ENCODE measurements around the gene TAS2R39.

Gene TAS2R39

DNA sequence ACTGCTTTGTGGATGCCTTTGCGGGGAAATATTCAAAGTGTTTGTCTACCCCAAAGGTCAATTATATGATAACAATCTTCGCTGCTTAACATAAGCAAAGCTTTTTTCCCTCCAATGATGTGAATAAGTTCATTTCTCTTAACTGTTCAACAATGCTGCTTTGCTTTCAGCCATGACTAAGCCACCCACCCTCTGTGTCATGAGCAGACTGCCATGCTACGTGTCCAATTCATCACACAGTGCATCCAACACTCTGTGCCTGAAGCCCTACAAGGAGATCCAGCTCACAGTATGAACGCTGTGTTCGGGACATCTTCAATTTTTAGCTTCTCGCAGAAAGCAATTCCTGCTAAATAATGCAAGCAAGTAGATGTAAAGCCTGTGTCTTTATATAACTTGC lies 32.9 kb downstream of the TAS2R39 start:
- DNase-seq (ENCODE audit: low spot score) = no peak

DNA sequence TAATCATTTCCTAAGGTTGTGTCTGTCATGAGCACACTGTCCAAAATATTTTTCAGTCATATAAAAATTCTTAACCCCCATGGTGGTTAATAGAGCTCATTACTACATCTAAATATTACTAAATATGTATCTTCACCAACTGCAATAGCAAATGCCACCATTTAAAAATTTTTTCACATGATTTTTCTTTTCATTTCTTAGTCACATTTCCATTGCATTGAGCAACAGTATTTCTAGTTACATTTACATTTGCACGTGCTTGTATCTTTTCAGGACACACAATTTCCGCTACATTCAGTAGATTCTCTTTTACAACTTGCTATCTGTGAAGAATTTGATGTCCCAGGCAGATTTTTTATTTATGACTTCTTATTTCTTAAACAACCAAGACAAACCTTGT lies 33.5 kb downstream of the TAS2R39 start:
- no peak for DNase-seq (ENCODE audit: low spot score)

DNA sequence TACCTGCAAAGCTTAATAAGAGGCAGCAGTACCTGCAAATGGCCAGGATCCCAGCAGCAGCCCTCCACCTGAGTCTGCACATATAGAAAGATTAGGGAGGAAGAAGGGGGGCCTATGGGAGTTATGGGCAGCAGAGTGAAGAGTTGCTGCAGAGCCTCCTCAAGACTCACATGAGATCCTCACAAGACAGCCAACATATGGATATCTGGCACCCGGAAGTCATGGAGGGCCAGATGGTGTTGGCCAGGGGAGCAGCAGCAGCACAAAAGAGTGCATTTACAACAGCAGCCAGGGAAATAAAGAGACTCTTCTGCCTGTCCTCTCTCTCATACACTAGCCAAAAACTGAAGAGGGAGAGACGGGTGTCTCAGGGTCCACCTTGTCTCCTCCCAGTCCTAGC lies 34.6 kb downstream of the TAS2R39 start:
- DNase-seq (ENCODE audit: low spot score) = no peak

DNA sequence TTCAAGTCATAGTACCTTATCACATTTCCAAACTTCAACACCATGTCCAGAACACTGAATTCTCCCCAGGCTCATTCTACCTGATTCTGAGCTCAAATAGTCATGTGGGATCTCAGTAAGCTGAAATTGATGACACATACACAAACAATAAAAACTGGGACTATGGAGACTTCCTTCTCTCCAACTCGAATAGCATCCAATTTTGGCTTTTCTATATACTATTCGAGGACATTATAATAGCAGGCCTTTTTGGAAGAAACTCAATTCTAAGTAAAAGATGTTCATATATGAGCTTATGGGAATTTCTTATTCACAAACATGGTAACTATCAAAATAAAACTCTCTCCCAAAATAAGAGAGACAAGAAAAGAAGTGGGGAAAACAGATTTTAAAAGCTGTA lies 38.1 kb downstream of the TAS2R39 start:
- no peak for DNase-seq (ENCODE audit: low spot score)

DNA sequence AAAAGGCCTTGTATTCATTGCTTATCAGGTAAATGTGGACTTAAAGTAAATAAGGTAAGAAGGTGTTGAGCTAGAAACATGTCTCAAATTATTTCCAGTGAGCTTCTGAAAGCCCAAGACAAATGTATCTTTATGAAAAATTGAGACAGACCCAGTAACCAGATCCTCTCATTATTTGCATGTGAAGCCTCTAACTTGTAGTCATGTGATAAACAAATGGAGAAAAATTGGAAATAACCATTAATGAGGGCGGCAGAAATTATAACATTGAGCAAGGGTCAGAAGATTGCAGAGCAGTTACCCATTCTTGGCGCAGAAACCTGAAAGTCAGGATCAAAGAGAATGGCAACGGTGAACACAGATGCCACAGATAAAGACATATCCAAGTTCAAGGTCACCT lies 38.5 kb downstream of the TAS2R39 start, which contains the start of gene TAS2R40:
TSS of gene TAS2R40 (plus strand) at position 301 of the 400 bp plus-strand sequence. CDS start at position 343, 42 bp downstream.
- DNase-seq (ENCODE audit: low spot score) = no peak

DNA sequence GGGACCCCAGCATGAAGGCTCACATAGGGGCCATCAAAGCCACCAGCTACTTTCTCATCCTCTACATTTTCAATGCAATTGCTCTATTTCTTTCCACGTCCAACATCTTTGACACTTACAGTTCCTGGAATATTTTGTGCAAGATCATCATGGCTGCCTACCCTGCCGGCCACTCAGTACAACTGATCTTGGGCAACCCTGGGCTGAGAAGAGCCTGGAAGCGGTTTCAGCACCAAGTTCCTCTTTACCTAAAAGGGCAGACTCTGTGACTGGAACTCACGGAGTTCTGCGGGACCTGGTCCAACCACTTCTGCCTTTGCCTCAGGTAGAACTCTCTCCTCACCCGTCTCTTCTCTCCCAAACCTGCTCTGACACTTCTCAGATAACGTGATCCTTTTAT lies 39.6 kb downstream of the TAS2R39 start:
- no peak for DNase-seq (ENCODE audit: low spot score)

DNA sequence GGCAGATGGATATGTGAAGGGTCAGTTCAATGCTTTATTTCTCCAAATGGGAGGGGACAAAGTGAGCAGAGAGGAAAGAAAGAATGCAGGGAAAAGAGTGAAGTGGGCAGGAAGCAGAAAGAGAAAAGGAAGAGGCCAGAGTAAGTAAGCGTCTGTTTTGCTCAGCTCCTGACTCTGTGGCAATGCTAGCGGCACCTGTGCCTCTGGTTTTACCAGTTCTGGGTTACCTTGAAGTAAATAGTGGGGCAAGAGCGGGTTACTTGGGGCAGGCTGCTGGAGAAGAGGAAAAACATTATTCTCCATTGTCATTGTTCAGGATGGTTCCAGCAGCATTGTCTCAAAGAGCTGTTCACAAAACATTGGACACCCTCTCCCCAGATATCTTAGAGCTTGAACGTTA lies 40.6 kb downstream of the TAS2R39 start:
- DNase-seq (ENCODE audit: low spot score) = no peak

DNA sequence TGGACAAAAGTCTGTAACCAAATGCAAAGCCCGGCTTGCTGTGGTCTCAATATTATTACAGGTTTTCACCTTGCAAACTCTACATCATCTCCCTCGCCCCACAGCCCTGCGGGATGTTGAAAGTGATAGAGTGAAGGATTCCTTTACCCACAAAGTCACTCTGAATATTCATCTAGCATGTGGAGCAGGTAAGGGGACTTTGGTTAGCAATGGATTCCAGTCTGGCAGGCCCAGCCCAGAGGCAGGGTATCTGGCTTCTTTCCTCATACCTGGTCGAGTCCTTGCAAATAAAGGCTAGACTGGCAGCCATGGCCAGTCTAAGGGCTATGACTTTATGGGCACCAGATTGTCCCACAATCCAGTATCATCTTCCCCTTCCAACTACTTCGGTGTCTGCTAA lies 41.8 kb downstream of the TAS2R39 start:
- DNase-seq (ENCODE audit: low spot score) = no peak

DNA sequence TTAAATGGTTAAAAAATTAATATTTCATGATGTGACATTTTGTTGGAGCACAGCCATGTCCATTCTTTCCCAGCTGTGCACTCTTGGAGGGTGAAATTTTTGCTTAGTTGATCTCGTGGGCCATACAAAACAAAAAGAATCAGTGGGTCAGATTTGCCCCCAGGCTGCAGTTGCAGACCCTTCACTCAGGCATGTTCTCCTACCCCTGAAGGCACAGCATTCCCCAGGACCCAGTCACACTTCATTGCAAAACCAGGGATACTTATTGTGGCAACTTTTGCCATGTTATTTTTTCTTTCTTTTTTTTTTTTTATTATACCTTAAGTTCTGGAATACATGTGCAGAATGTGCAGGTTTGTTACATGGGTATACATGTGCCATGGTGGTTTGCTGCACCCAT lies 44.6 kb downstream of the TAS2R39 start:
- no peak for DNase-seq (ENCODE audit: low spot score)

DNA sequence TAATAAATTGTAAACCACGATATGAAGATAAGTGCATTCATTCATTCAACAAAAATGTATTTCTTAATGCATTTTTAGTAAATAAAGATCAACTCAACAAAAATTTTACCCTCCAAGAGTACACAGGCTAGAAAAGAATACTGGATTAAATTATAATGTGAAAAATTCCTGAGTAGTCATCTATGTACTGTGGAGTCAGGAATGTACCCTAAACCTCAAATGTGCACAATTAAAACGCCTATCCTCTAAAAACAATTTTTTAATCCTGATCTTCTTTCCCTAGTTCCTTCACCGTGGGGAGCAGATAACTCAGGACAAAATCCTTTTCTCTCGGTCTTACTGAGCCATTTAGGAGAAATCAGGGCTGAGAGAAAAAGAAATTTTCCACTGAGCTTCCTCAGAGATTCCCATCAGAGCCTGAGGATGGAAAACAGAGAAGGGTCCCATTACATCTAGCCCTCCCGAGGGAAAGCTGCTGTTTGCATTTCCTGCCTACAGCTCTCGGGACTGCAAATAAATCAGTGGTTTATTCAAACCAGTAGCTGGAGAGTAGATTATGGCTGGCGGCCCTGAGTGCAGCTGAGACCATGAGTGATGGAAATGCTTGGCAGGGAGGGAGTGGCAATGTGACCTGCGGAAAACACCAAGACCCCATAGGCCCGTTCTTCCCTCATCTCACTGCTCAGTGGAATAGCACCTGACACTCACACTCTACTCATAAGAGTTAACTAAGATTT lies 46.0 kb downstream of the TAS2R39 start:
- no peak for DNase-seq (ENCODE audit: low spot score)

DNA sequence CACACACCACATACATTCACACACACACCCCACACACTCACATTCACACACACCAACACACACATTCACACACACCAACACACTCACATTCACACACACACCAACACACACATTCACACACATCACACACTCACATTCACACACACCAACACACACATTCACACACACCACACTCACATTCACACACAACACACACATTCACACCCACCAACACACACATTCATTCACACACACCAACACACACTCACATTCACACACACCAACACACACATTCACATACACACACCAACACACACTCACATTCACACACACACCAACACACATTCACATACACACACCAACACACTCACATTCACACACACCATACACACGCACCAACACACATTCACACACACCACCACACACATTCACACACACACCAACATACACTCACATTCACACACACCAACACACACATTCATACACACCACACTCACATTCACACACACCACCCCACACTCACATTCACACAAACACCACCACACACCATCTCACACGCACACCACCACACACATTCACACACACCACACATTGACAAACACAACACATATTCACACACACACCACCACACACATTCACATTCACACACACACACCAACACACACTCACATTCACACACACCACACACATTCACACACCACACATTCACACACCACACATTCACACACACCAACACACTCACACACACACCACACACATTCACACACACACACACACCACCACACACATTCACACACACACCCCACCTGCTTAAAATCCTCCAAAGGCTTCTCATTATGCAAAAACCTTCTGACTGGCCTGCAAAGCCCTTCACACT lies 47.6 kb downstream of the TAS2R39 start:
- no peak for DNase-seq (ENCODE audit: low spot score)
